SH-SY5Y (cell line): ENCODE results near the gene DDX60.

ENCODE experiments used
- GATA2 ChIP-seq: IDR thresholded peaks from 2 replicates; pipeline ENCODE4 v1.6.1; 2011; ENCODE audit warnings: mild to moderate bottlenecking, low read depth, low read length
- GATA3 ChIP-seq: IDR thresholded peaks from 2 replicates; pipeline ENCODE4 v1.6.1; 2011; ENCODE audit warnings: low read depth, mild to moderate bottlenecking, low read length, moderate library complexity

DNA sequence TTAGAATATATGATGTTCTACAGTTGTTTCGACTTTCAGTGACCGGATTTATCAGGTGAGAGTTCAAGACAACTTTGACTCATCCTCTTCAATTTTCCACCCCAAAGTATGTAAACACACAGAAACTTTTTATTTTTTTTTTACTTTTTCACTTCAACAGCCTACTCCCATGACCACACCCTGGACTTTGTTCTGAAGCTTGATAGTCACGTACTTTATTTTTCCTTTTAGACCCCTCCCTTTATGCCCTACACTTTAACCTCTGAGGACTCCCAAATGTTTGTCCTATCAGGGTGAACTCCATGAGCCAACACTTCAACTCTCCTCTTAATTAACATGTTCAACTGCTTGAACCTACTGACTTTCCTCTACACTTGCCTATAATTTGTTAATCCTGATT is 2.5 kb upstream of the DDX60 start:
- no peak for TF ChIP-seq GATA3
- TF ChIP-seq GATA2 = no peak
